ENCODE measurements around the gene ANXA4. TPM values are rescaled to one million over a fixed set of nuclear protein-coding genes. Genes with fewer than 3 reads are reported as not detected.
"Not testable (repeated sequence)": the region's sequence is repeated elsewhere in the genome, so short reads cannot be mapped to it uniquely, and the experiment has no call there.

ANXA4 gene
- total RNA-seq, 2 experiments from 2014 or later: 24.8 to 30.7 TPM

DNA sequence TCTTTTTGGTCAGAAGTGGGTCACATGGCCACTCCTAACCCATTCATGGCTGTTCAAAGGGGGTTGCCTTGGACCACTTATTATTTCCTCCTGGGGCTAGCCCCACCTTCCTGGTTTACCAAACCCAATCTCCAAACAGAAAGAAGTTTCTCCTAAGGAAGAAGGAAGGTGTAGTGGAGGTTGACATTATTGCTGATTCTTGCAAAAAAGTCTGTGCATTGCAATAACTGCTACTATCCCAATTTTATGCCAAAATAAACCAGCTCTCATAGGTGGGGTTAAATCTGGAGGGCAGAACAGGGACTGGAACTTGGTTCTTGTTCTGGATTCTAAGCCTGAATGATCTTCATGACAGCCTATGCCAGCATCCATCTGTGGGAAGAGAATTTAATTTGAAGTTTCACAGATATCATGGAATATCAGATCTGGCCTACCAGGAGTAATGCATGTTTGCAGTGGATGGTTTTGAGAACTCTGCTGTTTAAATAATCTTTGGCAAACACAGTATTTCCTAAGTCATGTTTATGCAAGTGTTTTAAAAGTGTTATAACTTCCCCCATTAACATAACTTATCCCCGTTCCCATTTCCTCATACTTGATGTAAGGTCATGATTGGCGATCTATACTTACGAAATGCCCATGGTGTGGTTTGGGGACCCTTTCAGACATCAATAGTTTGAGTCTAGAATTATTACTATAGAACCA is 11.9 kb downstream of the ANXA4 start:
- no peak for ATAC-seq
- ChIA-PET CTCF (interaction anchor here (0.7 to 1.1 kb wide), 2 partner anchors 58 to 866 kb away, joined by 3 read pairs; no protein-coding TSS in a partner anchor), POLR2A (no interaction called here)
- Mint-ChIP-seq H3K4me3 (no peak overlapping the region), H3K27ac (no peak overlapping the region), H3K4me1 (peaks cover 13% of the 10 kb centered on the region), H3K27me3 (no peaks in the 10 kb centered on the region), H3K9me3 (ENCODE audit: low read depth) (no peaks in the 10 kb centered on the region), H3K36me3 (ENCODE audit: low read depth) (peaks cover 4% of the 10 kb centered on the region)
- no peak for DNase-seq
- intact Hi-C loops (cut with DNase I, micrococcal nuclease): no loop called here

DNA sequence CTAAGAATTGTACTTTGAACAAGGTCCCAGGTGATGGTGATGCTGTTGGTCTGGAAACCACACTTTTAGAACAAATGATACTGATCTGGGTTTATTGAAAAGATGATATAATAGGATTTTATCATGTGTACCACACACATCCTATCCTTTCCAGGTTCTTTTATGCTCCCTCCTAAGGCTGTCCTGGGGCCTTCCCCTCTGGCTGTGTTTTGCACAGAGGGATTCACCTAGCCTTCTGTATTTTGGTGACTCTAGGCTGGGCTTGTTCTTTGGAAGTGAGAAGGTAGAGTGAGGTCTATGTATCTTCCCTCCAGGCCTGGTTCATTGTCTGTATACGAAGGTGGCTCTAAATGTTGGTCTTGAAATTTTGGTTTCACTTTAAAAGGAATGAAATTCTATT is 12.7 kb downstream of the ANXA4 start:
- no peak for DNase-seq
- H3K27ac Mint-ChIP-seq: no peak overlapping the region
- ChIA-PET POLR2A (no interaction called here), CTCF (interaction anchor here (0.7 kb wide), 1 partner anchor 865 kb away, joined by 3 read pairs; no protein-coding TSS in a partner anchor)
- peaks cover 13% of the 10 kb centered on the region for H3K4me1 Mint-ChIP-seq
- H3K27me3 Mint-ChIP-seq: no peaks in the 10 kb centered on the region
- intact Hi-C loops (cut with DNase I, micrococcal nuclease): no loop called here
- peaks cover 4% of the 10 kb centered on the region for H3K36me3 Mint-ChIP-seq (ENCODE audit: low read depth)
- ATAC-seq: no peak
- H3K4me3 Mint-ChIP-seq: no peak overlapping the region
- no peaks in the 10 kb centered on the region for H3K9me3 Mint-ChIP-seq (ENCODE audit: low read depth)

DNA sequence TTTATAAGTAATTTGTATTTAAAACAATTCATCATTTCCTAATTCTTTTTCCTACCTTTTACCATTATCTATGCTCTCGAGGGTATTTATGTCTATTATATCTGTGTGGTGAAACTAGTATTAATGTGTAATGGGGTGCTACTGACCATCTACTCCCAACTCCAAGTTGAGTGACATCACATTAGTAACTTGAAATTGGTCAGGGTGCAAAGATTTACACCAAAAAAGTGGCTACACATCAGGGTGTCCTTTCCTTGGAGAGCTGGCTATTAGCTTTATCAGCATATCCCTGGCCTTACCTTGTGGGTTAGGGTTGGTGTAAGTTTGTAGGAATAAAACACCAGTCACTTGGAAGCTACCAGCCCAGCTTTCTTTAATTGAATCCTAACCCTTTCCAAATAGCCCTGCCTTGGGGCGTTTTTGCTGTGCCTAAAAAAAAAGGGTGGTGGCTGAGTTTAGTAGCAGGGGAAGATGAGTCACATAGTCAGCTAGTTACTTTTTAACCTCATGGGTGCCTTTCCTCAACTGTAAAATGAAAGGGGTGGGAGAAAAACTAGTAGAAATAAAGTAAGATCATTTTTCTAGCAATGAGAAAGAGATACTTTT is 14.0 kb downstream of the ANXA4 start:
- Mint-ChIP-seq H3K27me3 (no peaks in the 10 kb centered on the region), H3K27ac (no peak overlapping the region), H3K4me1 (peaks cover 13% of the 10 kb centered on the region), H3K9me3 (ENCODE audit: low read depth) (no peaks in the 10 kb centered on the region), H3K4me3 (no peak overlapping the region), H3K36me3 (ENCODE audit: low read depth) (peaks cover 4% of the 10 kb centered on the region)
- no peak for DNase-seq
- ChIA-PET POLR2A (no interaction called here), CTCF (interaction anchor here (0.7 to 1.5 kb wide), 11 partner anchors 10 to 117 kb away, joined by 3 to 8 read pairs (median 3); partner anchors contain the start of gene ANXA4)
- intact Hi-C loops (cut with DNase I, micrococcal nuclease): no loop called here
- ATAC-seq: peak; percentile 81

DNA sequence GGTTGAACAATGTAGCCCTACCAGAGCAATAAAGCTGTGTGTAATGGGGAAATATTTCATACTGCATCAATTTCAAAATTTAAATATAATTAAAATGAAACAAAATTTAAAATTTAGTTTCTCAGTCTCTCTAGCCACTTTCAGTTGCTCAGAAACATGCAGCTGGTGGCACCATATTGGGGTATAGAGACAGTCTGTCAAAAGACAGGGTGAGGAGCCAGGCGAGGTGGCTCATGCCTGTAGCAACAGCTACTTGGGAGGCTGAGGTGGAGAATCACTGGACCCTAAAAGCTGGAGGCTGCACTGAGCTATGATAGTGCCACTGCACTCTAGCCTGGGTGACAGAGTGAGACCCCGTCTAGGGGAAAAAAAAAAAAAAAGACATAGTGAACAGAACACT is 20.1 kb downstream of the ANXA4 start:
- ATAC-seq: no peak
- no peak overlapping the region for H3K27ac Mint-ChIP-seq
- no peak overlapping the region for H3K4me3 Mint-ChIP-seq
- intact Hi-C loops (cut with DNase I, micrococcal nuclease): no loop called here
- peaks cover 4% of the 10 kb centered on the region for H3K36me3 Mint-ChIP-seq (ENCODE audit: low read depth)
- no peaks in the 10 kb centered on the region for H3K27me3 Mint-ChIP-seq
- peaks cover 23% of the 10 kb centered on the region for H3K4me1 Mint-ChIP-seq
- POLR2A ChIA-PET: no interaction called here
- no peak for DNase-seq
- CTCF ChIA-PET: interaction anchor here (0.7 to 1.8 kb wide), 7 partner anchors 10 to 53 kb away, joined by 3 to 7 read pairs (median 4); no protein-coding TSS in a partner anchor
- H3K9me3 Mint-ChIP-seq (ENCODE audit: low read depth): no peaks in the 10 kb centered on the region

DNA sequence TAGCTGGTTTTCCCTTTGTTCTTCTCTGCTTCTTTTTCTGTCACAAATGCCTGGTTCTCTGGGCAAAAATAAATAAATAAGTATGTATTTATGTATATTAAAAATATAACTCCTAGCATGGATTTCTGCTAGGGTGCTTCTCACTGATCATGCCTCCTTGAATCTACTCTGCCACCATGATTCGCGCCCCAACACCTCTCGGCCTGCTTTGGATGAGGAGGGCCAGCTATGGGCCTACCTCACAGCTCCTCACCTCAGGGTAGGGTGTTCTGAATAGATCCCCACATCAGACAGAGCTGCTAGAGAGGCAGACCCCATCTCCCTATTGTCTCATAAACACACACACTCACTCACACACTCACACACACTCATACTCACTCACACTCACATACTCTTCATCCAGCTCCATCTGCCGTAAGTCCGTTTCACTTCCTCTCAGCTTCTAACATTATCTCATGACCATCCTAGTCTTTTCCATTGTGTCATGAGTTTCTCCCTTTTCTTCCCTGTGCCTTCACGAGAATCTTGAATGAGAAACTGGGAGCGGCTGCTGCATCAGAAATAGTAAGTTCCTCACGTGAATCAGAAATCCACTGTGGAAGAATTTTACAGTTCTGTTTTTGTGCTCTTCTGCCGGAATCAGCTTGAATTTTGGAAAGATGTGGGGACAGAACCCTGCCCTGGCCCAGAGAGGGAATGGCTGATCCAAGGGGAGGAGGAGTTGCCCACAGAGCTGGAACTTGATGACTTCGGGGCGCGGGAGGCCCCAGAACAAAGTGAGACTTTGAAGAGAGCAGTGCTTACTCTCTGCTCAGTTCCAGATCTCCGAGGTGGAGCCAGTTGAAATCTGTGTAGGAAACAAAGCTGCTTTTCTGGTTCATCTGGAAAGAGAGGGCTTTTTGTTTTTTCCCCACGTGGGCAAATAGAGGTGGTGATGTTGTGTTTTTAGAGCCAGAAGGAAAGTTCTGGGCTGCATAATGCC is 20.9 kb downstream of the ANXA4 start:
- Mint-ChIP-seq H3K4me3 (no peak overlapping the region), H3K36me3 (ENCODE audit: low read depth) (peaks cover 4% of the 10 kb centered on the region), H3K27me3 (no peaks in the 10 kb centered on the region), H3K4me1 (peaks cover 23% of the 10 kb centered on the region), H3K27ac (no peak overlapping the region), H3K9me3 (ENCODE audit: low read depth) (no peaks in the 10 kb centered on the region)
- CTCF ChIA-PET: interaction anchor here (0.7 to 1.8 kb wide), 7 partner anchors 10 to 174 kb away, joined by 3 to 7 read pairs (median 4); no protein-coding TSS in a partner anchor
- intact Hi-C loops (cut with DNase I, micrococcal nuclease): no loop called here
- ATAC-seq (no peak), DNase-seq (no peak)
- POLR2A ChIA-PET: no interaction called here

DNA sequence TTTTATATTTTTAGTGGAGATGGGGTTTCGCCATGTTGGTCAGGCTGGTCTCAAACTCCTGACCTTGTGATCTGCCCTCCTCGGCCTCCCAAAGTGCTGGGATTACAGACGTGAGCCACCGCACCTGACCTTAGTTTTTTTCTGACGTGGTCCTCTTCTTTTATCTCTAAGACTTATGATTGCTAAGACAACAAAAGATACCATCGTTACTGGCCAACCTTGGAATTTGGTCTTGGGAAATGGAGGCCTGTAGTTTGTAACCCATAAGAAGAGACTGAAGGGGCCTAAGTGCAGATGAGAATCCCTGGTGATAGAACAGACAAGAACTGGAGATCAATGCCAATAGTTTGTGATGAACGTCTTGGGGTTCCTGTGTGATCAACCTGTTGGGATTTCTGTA is 21.9 kb downstream of the ANXA4 start:
- POLR2A ChIA-PET; DNase-seq; ATAC-seq; intact Hi-C loops (cut with DNase I, micrococcal nuclease); H3K9me3 Mint-ChIP-seq (ENCODE audit: low read depth); H3K27me3 Mint-ChIP-seq; H3K27ac Mint-ChIP-seq; H3K4me3 Mint-ChIP-seq; H3K36me3 Mint-ChIP-seq (ENCODE audit: low read depth): not testable (repeated sequence)
- H3K4me1 Mint-ChIP-seq: peaks cover 23% of the 10 kb centered on the region
- CTCF ChIA-PET: interaction anchor here (1.7 kb wide), 1 partner anchor 9 kb away, joined by 5 read pairs; no protein-coding TSS in a partner anchor

DNA sequence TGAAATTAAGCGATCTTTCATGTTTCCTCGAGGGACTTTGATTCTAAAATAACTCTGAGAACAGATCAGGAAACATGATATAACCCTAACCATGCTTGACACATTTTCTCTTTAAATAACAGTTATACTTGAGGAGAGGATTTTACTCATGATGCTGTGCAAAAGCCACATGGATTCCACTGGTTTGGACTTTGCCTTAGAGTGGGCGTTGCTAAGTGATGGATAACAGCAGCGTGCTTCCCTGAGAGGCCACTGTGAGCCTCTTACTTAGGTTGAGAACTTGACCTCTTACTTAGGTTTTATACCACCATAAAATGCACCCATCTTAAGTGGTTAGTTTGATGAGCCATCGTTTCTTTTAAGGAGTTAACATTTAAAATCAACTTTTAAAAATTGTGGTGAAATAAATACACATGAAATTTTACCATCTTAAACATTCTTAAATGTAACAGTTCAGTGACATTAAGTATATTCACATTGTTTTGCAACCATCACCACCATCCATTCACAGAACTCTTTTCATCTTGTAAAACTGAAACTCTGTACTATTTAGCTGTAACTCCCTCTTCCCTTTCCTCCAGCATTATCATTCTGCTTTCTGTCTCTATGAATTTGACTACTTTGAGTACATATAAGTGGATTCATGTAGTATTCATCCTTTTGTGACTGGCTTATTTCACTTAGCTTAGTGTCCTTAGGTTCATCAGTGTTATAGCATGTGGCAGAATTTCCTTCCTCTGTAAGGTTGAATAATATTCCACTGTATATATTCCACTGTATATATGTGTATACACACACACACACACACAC is 22.6 kb downstream of the ANXA4 start:
- no peak overlapping the region for H3K4me3 Mint-ChIP-seq
- peak; percentile 94 for ATAC-seq
- no peaks in the 10 kb centered on the region for H3K27me3 Mint-ChIP-seq
- H3K9me3 Mint-ChIP-seq (ENCODE audit: low read depth): no peaks in the 10 kb centered on the region
- POLR2A ChIA-PET: no interaction called here
- intact Hi-C loops (cut with DNase I, micrococcal nuclease): no loop called here
- peaks cover 26% of the 10 kb centered on the region for H3K4me1 Mint-ChIP-seq
- DNase-seq: no peak
- H3K36me3 Mint-ChIP-seq (ENCODE audit: low read depth): no peaks in the 10 kb centered on the region
- peak overlapping the region; percentile 61 for H3K27ac Mint-ChIP-seq
- CTCF ChIA-PET: interaction anchor here (0.7 kb wide), 1 partner anchor 10 kb away, joined by 3 read pairs; no protein-coding TSS in a partner anchor

DNA sequence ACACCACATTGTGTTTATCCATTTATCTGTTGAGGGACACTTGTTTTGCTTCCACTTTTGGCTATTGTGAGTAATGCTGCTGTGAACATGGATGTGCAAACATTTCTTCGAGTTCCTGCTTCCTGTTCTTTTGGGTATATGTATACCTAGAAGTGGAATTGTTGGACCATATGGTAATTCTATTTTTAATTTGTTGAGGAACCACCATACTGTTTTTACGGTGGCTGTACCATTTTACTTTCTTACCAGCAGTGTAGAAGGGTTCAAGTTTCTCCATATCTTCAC is 23.1 kb downstream of the ANXA4 start:
- no peak overlapping the region for H3K4me3 Mint-ChIP-seq
- H3K36me3 Mint-ChIP-seq (ENCODE audit: low read depth): no peaks in the 10 kb centered on the region
- intact Hi-C loops (cut with DNase I, micrococcal nuclease): no loop called here
- CTCF ChIA-PET: interaction anchor here (0.7 to 1.7 kb wide), 2 partner anchors 10 to 52 kb away, joined by 3 to 7 read pairs; no protein-coding TSS in a partner anchor
- H3K27ac Mint-ChIP-seq: peak overlapping the region; percentile 61
- no peaks in the 10 kb centered on the region for H3K9me3 Mint-ChIP-seq (ENCODE audit: low read depth)
- ATAC-seq (no peak), DNase-seq (no peak)
- H3K27me3 Mint-ChIP-seq: no peaks in the 10 kb centered on the region
- POLR2A ChIA-PET: no interaction called here
- H3K4me1 Mint-ChIP-seq: peaks cover 30% of the 10 kb centered on the region

DNA sequence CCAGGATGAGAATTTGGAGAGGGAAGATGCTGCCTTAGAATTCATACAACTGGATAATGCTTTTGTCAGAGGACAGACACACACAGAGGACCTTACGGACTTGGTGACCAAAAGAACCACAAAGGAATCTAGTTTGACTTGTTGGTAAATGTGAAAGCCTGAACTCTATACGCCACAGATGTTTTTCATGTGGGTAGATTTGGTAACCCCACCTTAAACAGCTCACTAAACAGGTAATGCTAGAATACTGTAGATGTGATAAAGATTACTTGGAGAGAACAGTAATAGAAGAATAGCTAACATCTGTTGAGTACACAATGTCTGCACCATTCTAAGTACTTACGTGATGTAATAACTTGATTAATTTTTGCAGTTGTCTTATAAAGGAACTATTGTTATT is 24.1 kb downstream of the ANXA4 start:
- ATAC-seq: no peak
- intact Hi-C loops (cut with DNase I, micrococcal nuclease): no loop called here
- ChIA-PET POLR2A (no interaction called here), CTCF (interaction anchor here (0.7 to 1.7 kb wide), 3 partner anchors 10 to 60 kb away, joined by 3 to 7 read pairs (median 3); no protein-coding TSS in a partner anchor)
- no peaks in the 10 kb centered on the region for H3K9me3 Mint-ChIP-seq (ENCODE audit: low read depth)
- H3K36me3 Mint-ChIP-seq (ENCODE audit: low read depth): no peaks in the 10 kb centered on the region
- no peak for DNase-seq
- no peak overlapping the region for H3K27ac Mint-ChIP-seq
- no peak overlapping the region for H3K4me3 Mint-ChIP-seq
- no peaks in the 10 kb centered on the region for H3K27me3 Mint-ChIP-seq
- H3K4me1 Mint-ChIP-seq: peaks cover 36% of the 10 kb centered on the region

DNA sequence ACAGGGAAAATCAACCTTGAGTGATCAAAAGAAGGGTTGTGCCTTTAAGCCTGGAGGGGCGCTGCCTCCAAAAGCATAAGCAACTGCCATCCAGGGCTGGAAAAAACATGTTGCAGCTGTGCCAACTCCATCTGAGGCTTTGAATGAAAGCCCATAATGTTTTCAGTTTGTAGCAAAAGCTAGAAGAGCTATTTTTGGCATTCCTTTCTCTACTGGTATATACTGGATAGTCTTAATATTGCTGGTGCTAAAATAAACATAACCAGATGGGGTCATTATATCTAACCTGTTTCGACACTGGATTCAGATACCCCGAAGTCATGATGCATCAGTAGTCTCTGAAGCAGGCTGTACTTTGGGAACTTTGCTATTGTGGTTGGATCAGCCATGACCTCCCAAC is 25.1 kb downstream of the ANXA4 start:
- Mint-ChIP-seq H3K27ac (no peak overlapping the region), H3K4me1 (peaks cover 38% of the 10 kb centered on the region), H3K9me3 (ENCODE audit: low read depth) (no peaks in the 10 kb centered on the region), H3K27me3 (no peaks in the 10 kb centered on the region), H3K4me3 (no peak overlapping the region), H3K36me3 (ENCODE audit: low read depth) (no peaks in the 10 kb centered on the region)
- CTCF ChIA-PET: interaction anchor here (0.6 to 1.6 kb wide), 4 partner anchors 22 to 49 kb away, joined by 3 to 4 read pairs (median 3); no protein-coding TSS in a partner anchor
- intact Hi-C loops (cut with DNase I, micrococcal nuclease): no loop called here
- no peak for ATAC-seq
- POLR2A ChIA-PET: no interaction called here
- DNase-seq: no peak

DNA sequence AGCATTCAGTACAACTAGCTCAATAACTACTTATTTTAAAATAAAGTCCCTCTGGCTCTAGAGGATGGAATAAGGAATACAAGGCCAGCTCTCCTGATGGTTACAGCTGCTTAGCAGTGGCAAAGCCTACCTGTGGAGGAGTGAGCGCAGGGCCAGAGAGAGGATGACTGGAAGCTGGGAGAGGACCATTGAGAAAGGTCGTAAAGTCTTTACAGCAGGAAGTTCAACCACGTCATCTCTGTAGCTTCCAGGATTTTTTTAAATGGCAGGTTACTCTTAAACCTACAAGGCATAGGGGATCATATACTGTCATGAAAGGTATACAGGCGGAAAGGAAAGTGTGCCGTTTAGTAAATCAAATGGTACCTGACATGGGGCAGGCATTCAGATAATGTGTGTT is 26.3 kb downstream of the ANXA4 start:
- CTCF ChIA-PET: interaction anchor here (0.5 to 1.6 kb wide), 5 partner anchors 8 to 140 kb away, joined by 3 to 7 read pairs (median 3); no protein-coding TSS in a partner anchor
- Mint-ChIP-seq H3K36me3 (ENCODE audit: low read depth) (no peaks in the 10 kb centered on the region), H3K9me3 (ENCODE audit: low read depth) (no peaks in the 10 kb centered on the region), H3K27me3 (no peaks in the 10 kb centered on the region), H3K27ac (no peak overlapping the region), H3K4me3 (no peak overlapping the region), H3K4me1 (peaks cover 44% of the 10 kb centered on the region)
- POLR2A ChIA-PET: no interaction called here
- intact Hi-C loops (cut with DNase I, micrococcal nuclease): no loop called here
- DNase-seq (no peak), ATAC-seq (no peak)

Measured in activated CD4-positive, alpha-beta T cell treated with anti-CD3 and anti-CD28 coated beads for 36 hours (primary cell).